ENCODE data around the gene BRAP. TPM values are rescaled to one million over a fixed set of nuclear protein-coding genes. Genes with fewer than 3 reads are reported as not detected.
"Not testable (repeated sequence)": the region's sequence is repeated elsewhere in the genome, so short reads cannot be mapped to it uniquely, and the experiment has no call there.

The BRAP gene
- polyA plus RNA-seq (ENCODE audit: insufficient read length in 3 of 3): 10 to 100 TPM; 19.7 to 22.0 (median 21.1) TPM

- DNase-seq (ENCODE audit: low read depth in 3 of 3, low spot score in 2 of 3): peak; percentile 84 to 93 (median 90)
These were observed at the start of gene BRAP, which contains the start of gene ACAD10 for GRCh38 chr12:111685811-111686573. TSS of gene BRAP (minus strand) at chr12:111685956. CDS start at chr12:111685792, 164 bp downstream. TSS of gene ACAD10 (plus strand) at chr12:111686053. CDS start at chr12:111692710, 6,657 bp downstream.

GRCh38 chr12:111733340-111733915 lies 47.7 kb upstream of the BRAP start:
- DNase-seq (ENCODE audit: low read depth in 3 of 3, low spot score in 2 of 3): no peak

- no peak for DNase-seq (ENCODE audit: low read depth in 3 of 3, low spot score in 2 of 3)
These were observed 47.0 kb upstream of the BRAP start for GRCh38 chr12:111732786-111733185.

- no peak for DNase-seq (ENCODE audit: low read depth in 3 of 3, low spot score in 2 of 3)
These were observed 44.7 kb upstream of the BRAP start for GRCh38 chr12:111730420-111730819.

- no peak for DNase-seq (ENCODE audit: low read depth in 3 of 3, low spot score in 2 of 3)
These were observed 43.0 kb upstream of the BRAP start for GRCh38 chr12:111728795-111729194.

GRCh38 chr12:111723646-111724360 lies 38.0 kb upstream of the BRAP start:
- DNase-seq (ENCODE audit: low read depth in 3 of 3, low spot score in 2 of 3): not testable (repeated sequence)

- no peak for DNase-seq (ENCODE audit: low read depth in 3 of 3, low spot score in 2 of 3)
These were observed 34.7 kb upstream of the BRAP start for GRCh38 chr12:111720457-111720856.

GRCh38 chr12:111719316-111719715 lies 33.6 kb upstream of the BRAP start:
- DNase-seq (ENCODE audit: low read depth in 3 of 3, low spot score in 2 of 3): not testable (repeated sequence)

GRCh38 chr12:111715279-111715678 lies 29.5 kb upstream of the BRAP start:
- no peak for DNase-seq (ENCODE audit: low read depth in 3 of 3, low spot score in 2 of 3)

- no peak for DNase-seq (ENCODE audit: low read depth in 3 of 3, low spot score in 2 of 3)
These were observed 20.4 kb upstream of the BRAP start for GRCh38 chr12:111706145-111706544.

GRCh38 chr12:111705672-111706071 lies 19.9 kb upstream of the BRAP start:
- no peak for DNase-seq (ENCODE audit: low read depth in 3 of 3, low spot score in 2 of 3)

- DNase-seq (ENCODE audit: low read depth in 3 of 3, low spot score in 2 of 3): no peak
These were observed 14.2 kb upstream of the BRAP start for GRCh38 chr12:111699962-111700361.

GRCh38 chr12:111693818-111694217 lies 8.1 kb upstream of the BRAP start:
- no peak for DNase-seq (ENCODE audit: low read depth in 3 of 3, low spot score in 2 of 3)

GRCh38 chr12:111692575-111693210 lies 6.9 kb upstream of the BRAP start:
- no peak for DNase-seq (ENCODE audit: low read depth in 3 of 3, low spot score in 2 of 3)

- no peak for DNase-seq (ENCODE audit: low read depth in 3 of 3, low spot score in 2 of 3)
These were observed 5.5 kb upstream of the BRAP start for GRCh38 chr12:111691262-111691661.

GRCh38 chr12:111687952-111688351 lies 2.2 kb upstream of the BRAP start:
- no peak for DNase-seq (ENCODE audit: low read depth in 3 of 3, low spot score in 2 of 3)

GRCh38 chr12:111687255-111687654 lies 1.5 kb upstream of the BRAP start:
- DNase-seq (ENCODE audit: low read depth in 3 of 3, low spot score in 2 of 3): no peak

GRCh38 chr12:111686574-111687105 lies 884 bp upstream of the BRAP start:
- no peak for DNase-seq (ENCODE audit: low read depth in 3 of 3, low spot score in 2 of 3)

GRCh38 chr12:111685322-111685810 lies 390 bp downstream of the BRAP start:
- DNase-seq (ENCODE audit: low read depth in 3 of 3, low spot score in 2 of 3): peak in 1 of 3 donors; percentile 13

GRCh38 chr12:111684485-111685198 lies 1.1 kb downstream of the BRAP start:
- not testable (repeated sequence) for DNase-seq (ENCODE audit: low read depth in 3 of 3, low spot score in 2 of 3)

Measured in right renal cortex interstitium (tissue), 3 donors.